Measurements from ENCODE around the gene DEPDC1. TPM values are rescaled to one million over a fixed set of nuclear protein-coding genes. Genes with fewer than 3 reads are reported as not detected.

Gene DEPDC1, protein sequence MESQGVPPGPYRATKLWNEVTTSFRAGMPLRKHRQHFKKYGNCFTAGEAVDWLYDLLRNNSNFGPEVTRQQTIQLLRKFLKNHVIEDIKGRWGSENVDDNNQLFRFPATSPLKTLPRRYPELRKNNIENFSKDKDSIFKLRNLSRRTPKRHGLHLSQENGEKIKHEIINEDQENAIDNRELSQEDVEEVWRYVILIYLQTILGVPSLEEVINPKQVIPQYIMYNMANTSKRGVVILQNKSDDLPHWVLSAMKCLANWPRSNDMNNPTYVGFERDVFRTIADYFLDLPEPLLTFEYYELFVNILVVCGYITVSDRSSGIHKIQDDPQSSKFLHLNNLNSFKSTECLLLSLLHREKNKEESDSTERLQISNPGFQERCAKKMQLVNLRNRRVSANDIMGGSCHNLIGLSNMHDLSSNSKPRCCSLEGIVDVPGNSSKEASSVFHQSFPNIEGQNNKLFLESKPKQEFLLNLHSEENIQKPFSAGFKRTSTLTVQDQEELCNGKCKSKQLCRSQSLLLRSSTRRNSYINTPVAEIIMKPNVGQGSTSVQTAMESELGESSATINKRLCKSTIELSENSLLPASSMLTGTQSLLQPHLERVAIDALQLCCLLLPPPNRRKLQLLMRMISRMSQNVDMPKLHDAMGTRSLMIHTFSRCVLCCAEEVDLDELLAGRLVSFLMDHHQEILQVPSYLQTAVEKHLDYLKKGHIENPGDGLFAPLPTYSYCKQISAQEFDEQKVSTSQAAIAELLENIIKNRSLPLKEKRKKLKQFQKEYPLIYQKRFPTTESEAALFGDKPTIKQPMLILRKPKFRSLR
- total RNA-seq (under 1 TPM in 5 of 7 donors, not detected in 2; 0.11 to 0.59 (median 0.25) TPM), polyA plus RNA-seq (under 1 TPM; 0.18 to 0.42 TPM)
- long read RNA-seq, donor 1: 0 reads
- long read RNA-seq, donor 2: 0 reads
- long read RNA-seq, donor 3: 0 reads

- H3K4me1 ChIP-seq (ENCODE audit: insufficient read depth): peaks cover 4% of the 10 kb centered on the region
- no peaks in the 10 kb centered on the region for H3K36me3 ChIP-seq
- H3K27ac ChIP-seq: no peak within 1 kb of the TSS
- peak; percentile 83 to 92 (median 89) for DNase-seq
- TF ChIP-seq EP300 (IDR thresholded peaks at IDR 0.05): no peak
- TF ChIP-seq POLR2A (IDR thresholded peaks at IDR 0.05): no peak
- no peak for TF ChIP-seq CTCF (IDR thresholded peaks at IDR 0.05)
- no peaks in the 10 kb centered on the region for H3K27me3 ChIP-seq
- intact Hi-C loops (cut with DNase I): no loop called here
- 0 to 1% (median 0%) methylated on average over 38 to 64 of the region's 64 CpGs for WGBS, 3 donors
- peak within 1 kb of the TSS; percentile 58 for H3K4me3 ChIP-seq
- peaks cover 0 to 3% of the 10 kb centered on the region in 2 donors for H3K9me3 ChIP-seq
Measured at GRCh38 chr1:68496680-68497357, at the start of gene DEPDC1. TSS of gene DEPDC1 (minus strand) at chr1:68497082. CDS start at chr1:68496999, 83 bp downstream.

GRCh38 chr1:68544651-68545050, 47.8 kb upstream of the DEPDC1 start:
- no peak for DNase-seq
- Histone ChIP-seq H3K27me3 (no peaks in the 10 kb centered on the region), H3K4me3 (no peak overlapping the region), H3K4me1 (ENCODE audit: insufficient read depth) (no peaks in the 10 kb centered on the region), H3K27ac (no peak overlapping the region), H3K9me3 (no peaks in the 10 kb centered on the region), H3K36me3 (no peaks in the 10 kb centered on the region)
- intact Hi-C loops (cut with DNase I): no loop called here
- no peak for TF ChIP-seq CTCF (IDR thresholded peaks at IDR 0.05)
- no peak for TF ChIP-seq POLR2A (IDR thresholded peaks at IDR 0.05)
- no peak for TF ChIP-seq EP300 (IDR thresholded peaks at IDR 0.05)
- 77 to 81% (median 78%) methylated on average over 4 of the region's 4 CpGs for WGBS, 3 donors

GRCh38 chr1:68542586-68542985, 45.7 kb upstream of the DEPDC1 start:
- H3K4me3 ChIP-seq: no peak overlapping the region
- no peak for TF ChIP-seq POLR2A (IDR thresholded peaks at IDR 0.05)
- TF ChIP-seq EP300 (IDR thresholded peaks at IDR 0.05): no peak
- no peak for TF ChIP-seq CTCF (IDR thresholded peaks at IDR 0.05)
- H3K4me1 ChIP-seq (ENCODE audit: insufficient read depth): no peaks in the 10 kb centered on the region
- no peaks in the 10 kb centered on the region for H3K36me3 ChIP-seq
- DNase-seq: no peak
- intact Hi-C loops (cut with DNase I): no loop called here
- no peaks in the 10 kb centered on the region for H3K9me3 ChIP-seq
- H3K27me3 ChIP-seq: no peaks in the 10 kb centered on the region
- no peak overlapping the region for H3K27ac ChIP-seq

DNA sequence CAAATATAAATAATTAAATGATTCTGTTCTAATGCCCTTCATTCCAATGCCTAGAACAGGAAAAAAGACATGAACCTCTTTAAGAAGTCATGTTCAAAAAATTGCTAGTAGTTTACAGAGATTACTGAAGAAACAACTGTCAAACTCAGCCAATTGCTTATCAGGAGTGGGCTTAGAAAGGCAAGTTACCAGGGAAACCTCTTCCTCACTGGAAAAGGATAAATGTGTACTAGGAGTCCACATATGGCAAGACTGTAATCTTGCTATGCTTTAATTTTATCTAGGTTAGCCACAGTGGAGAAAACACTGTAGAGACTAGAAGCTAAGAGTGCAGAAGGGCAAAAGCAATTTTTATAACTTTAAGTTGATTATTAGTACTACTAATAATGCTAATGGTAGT, 42.1 kb upstream of the DEPDC1 start:
- Histone ChIP-seq H3K27me3 (no peaks in the 10 kb centered on the region), H3K9me3 (no peaks in the 10 kb centered on the region), H3K27ac (no peak overlapping the region), H3K4me3 (no peak overlapping the region), H3K4me1 (ENCODE audit: insufficient read depth) (no peaks in the 10 kb centered on the region), H3K36me3 (no peaks in the 10 kb centered on the region)
- intact Hi-C loops (cut with DNase I): no loop called here
- TF ChIP-seq POLR2A (IDR thresholded peaks at IDR 0.05) (no peak), CTCF (IDR thresholded peaks at IDR 0.05) (no peak), EP300 (IDR thresholded peaks at IDR 0.05) (no peak)
- no peak for DNase-seq
